K562 (cell line): ENCODE data around the gene CAV1. TPM values are rescaled to one million over a fixed set of nuclear protein-coding genes. Genes with fewer than 3 reads are reported as not detected.

ENCODE experiments used
- ATAC-seq: fragments of 200-7000 bp; cut with Tn5 transposase; 3 replicates; pipeline ENCODE4 v1.9.1; 2020; ENCODE audit warnings: moderate library complexity
- BruUV-seq: library from RNA; stranded (reverse); fragments of 400-500 nt; replicated peaks from 2 replicates; lab custom pipeline; 2021; lab: Mats Ljungman, UMichigan
- CTCF ChIA-PET: fragments of 300-600 bp; formaldehyde crosslinking; extraction: SDS; loops from one replicate; lab custom pipeline; 2021; ENCODE audit warnings: low intra/inter-chr PET ratio; lab: Yijun Ruan, JAX
- POLR2A ChIA-PET: fragments of 300-600, 350-650 bp; sonication (Branson Sonifier 250); formaldehyde crosslinking; extraction: SDS; loops from one replicate; lab custom pipeline; 2021; ENCODE audit warnings: antibody characterized with exemption, inconsistent platforms; lab: Yijun Ruan, JAX
- DNase-seq, 4 experiments: peaks; one replicate each; pipeline versions ENCODE4 v3.0.0 to v3.0.0-alpha.2; 2011 to 2018; ENCODE audit warnings: low spot score in 3 of 4, mixed read lengths in 3 of 4; ENCODE audit errors: extremely low read depth in 1 of 4
- FAIRE-seq: peaks from 2 replicates; lab custom pipeline; 2011; peaks lifted over from hg19 to GRCh38; lab: Jason Lieb, UNC
- H2AFZ ChIP-seq: 2 replicates; pipeline ENCODE4 v1.6.0; 2011; ENCODE audit warnings: low read depth, low read length, control low read depth, inconsistent platforms
- H3K27ac ChIP-seq: fragments of 200-600 bp; 3 replicates; pipeline ENCODE4 v1.8.0; 2011; ENCODE audit warnings: low read depth, mild to moderate bottlenecking, control low read depth, inconsistent platforms, low read length, moderate library complexity, mixed read lengths; ENCODE audit errors: extremely low read depth
- H3K27me3 ChIP-seq, 2 experiments: fragments of 300-600 bp in 1 of 2; 2 replicates in 1 of 2; 3 replicates in 1 of 2; pipeline versions ENCODE4 v1.6.0 to v1.8.0; 2011; ENCODE audit warnings: inconsistent platforms in 2 of 2, low read length in 2 of 2, mild to moderate bottlenecking in 1 of 2, mixed read lengths in 1 of 2, moderate library complexity in 1 of 2; ENCODE audit not compliant: control insufficient read depth in 2 of 2, insufficient read depth in 2 of 2
- H3K36me3 ChIP-seq: fragments of 300-600 bp; 3 replicates; pipeline ENCODE4 v1.8.0; 2011; ENCODE audit warnings: mild to moderate bottlenecking, low read length, inconsistent platforms; ENCODE audit not compliant: control insufficient read depth, insufficient read depth
- H3K4me1 ChIP-seq, 2 experiments: fragments of 200-600 bp in 1 of 2; replicated peaks in 1 of 2; 2 replicates in 1 of 2; 3 replicates in 1 of 2; pipeline versions ENCODE4 v1.5.1 to v1.8.0; 2011; ENCODE audit warnings: inconsistent platforms in 2 of 2, low read length in 2 of 2, mild to moderate bottlenecking in 1 of 2, mixed read lengths in 1 of 2, moderate library complexity in 1 of 2; ENCODE audit not compliant: control insufficient read depth in 2 of 2, insufficient read depth in 2 of 2
- H3K4me2 ChIP-seq: 2 replicates; pipeline ENCODE4 v1.6.1; 2011; ENCODE audit warnings: low read length, control low read depth, inconsistent platforms, mixed read lengths; ENCODE audit not compliant: insufficient read depth
- H3K4me3 ChIP-seq: fragments of 200-600 bp; sonication (generic), shearing (Covaris generic); 2 replicates; pipeline ENCODE4 v1.5.1; 2016; ENCODE audit warnings: control low read depth, inconsistent platforms
- H3K79me2 ChIP-seq: fragments of 200-600 bp; 3 replicates; pipeline ENCODE4 v1.8.0; 2011; ENCODE audit warnings: low read length, inconsistent platforms; ENCODE audit not compliant: control insufficient read depth, insufficient read depth
- H3K9ac ChIP-seq, 2 experiments: 2 replicates each; pipeline versions ENCODE4 v1.6.0 to v1.6.1; 2011; ENCODE audit warnings: low read depth in 2 of 2, low read length in 2 of 2, control low read depth in 1 of 2, inconsistent platforms in 1 of 2, mild to moderate bottlenecking in 1 of 2, mixed read lengths in 1 of 2; ENCODE audit not compliant: insufficient read depth in 1 of 2
- H3K9me1 ChIP-seq: one replicate; pipeline ENCODE4 v1.6.0; 2011; ENCODE audit warnings: inconsistent platforms, mild to moderate bottlenecking, low read length, moderate library complexity; ENCODE audit not compliant: control insufficient read depth, insufficient read depth
- H3K9me3 ChIP-seq: replicated peaks from 2 replicates; pipeline ENCODE4 v1.5.1; 2011; ENCODE audit warnings: low read depth, low read length, inconsistent platforms; ENCODE audit not compliant: control insufficient read depth, insufficient read depth
- H4K20me1 ChIP-seq: replicated peaks from 2 replicates; pipeline ENCODE4 v1.6.1; 2011; ENCODE audit warnings: low read length, inconsistent platforms, mixed read lengths; ENCODE audit not compliant: control insufficient read depth, insufficient read depth
- ARID1B ChIP-seq: fragments of 450-650 bp; IDR thresholded peaks from 2 replicates; pipeline ENCODE4 v1.6.1; 2016; ENCODE audit warnings: antibody characterized with exemption, mild to moderate bottlenecking, inconsistent platforms
- ATF3 ChIP-seq, 2 experiments: fragments of 450-650 bp in 1 of 2; sonication (generic) in 1 of 2; formaldehyde crosslinking in 1 of 2; IDR thresholded peaks in 1 of 2; conservative IDR thresholded peaks in 1 of 2; 2 replicates each; pipeline versions ENCODE4 v1.6.1 to v1.8.1; 2016 to 2023; ENCODE audit warnings: mild to moderate bottlenecking in 2 of 2, moderate library complexity in 2 of 2, inconsistent platforms in 1 of 2, missing genetic modification reagents in 1 of 2
- BRD4 ChIP-seq: fragments of 200-600 bp; sonication (generic); IDR thresholded peaks from 2 replicates; pipeline ENCODE4 v1.6.1; 2017; ENCODE audit warnings: inconsistent platforms
- C11orf30 ChIP-seq: fragments of 450-650 bp; IDR thresholded peaks from 2 replicates; pipeline ENCODE4 v1.6.1; 2016; ENCODE audit warnings: low read depth, mild to moderate bottlenecking
- DPF2 ChIP-seq: fragments of 450-650 bp; IDR thresholded peaks from 2 replicates; pipeline ENCODE4 v1.6.1; 2016
- EHMT2 ChIP-seq: fragments of 450-650 bp; IDR thresholded peaks from 2 replicates; pipeline ENCODE4 v1.6.1; 2018; ENCODE audit warnings: antibody characterized with exemption
- ESRRA ChIP-seq: fragments of 450-650 bp; IDR thresholded peaks from 2 replicates; pipeline ENCODE4 v1.6.1; 2014; ENCODE audit warnings: low read depth, mild to moderate bottlenecking, moderate library complexity, borderline replicate concordance
- HES1 ChIP-seq: fragments of 450-650 bp; IDR thresholded peaks from 2 replicates; pipeline ENCODE4 v1.6.1; 2016; ENCODE audit warnings: low read depth, mild to moderate bottlenecking, moderate library complexity
- JUN ChIP-seq, 2 experiments: sonication (generic) in 1 of 2; formaldehyde crosslinking in 1 of 2; IDR thresholded peaks; 2 replicates each; pipeline versions ENCODE4 v1.6.1 to v1.8.0; 2012 to 2022; ENCODE audit warnings: borderline replicate concordance in 2 of 2, mild to moderate bottlenecking in 2 of 2, improper control_type of control experiment in 1 of 2, low read depth in 1 of 2, low read length in 1 of 2, missing genetic modification reagents in 1 of 2
- SMAD2 ChIP-seq: fragments of 150-350 bp; IDR thresholded peaks from 2 replicates; pipeline ENCODE4 v1.6.1; 2014; ENCODE audit warnings: low read depth, mild to moderate bottlenecking, low read length
- SMARCA4 ChIP-seq: fragments of 450-650 bp; IDR thresholded peaks from 2 replicates; pipeline ENCODE4 v1.6.1; 2016
- SMARCE1 ChIP-seq: fragments of 450-650 bp; IDR thresholded peaks from 2 replicates; pipeline ENCODE4 v1.7.1; 2016; ENCODE audit warnings: mild to moderate bottlenecking
- TFAM ChIP-seq: fragments of 250-450 bp; sonication (Bioruptor Pico); conservative IDR thresholded peaks from 2 replicates; pipeline ENCODE4 v1.5.0; 2021; ENCODE audit warnings: mild to moderate bottlenecking, moderate library complexity
- U2AF2 ChIP-seq: fragments of 200-400 bp; formaldehyde crosslinking; optimal IDR thresholded peaks from 2 replicates; pipeline ENCODE3; 2017; ENCODE audit warnings: low read depth, mild to moderate bottlenecking, low read length
- XRCC3 ChIP-seq: fragments of 450-650 bp; IDR thresholded peaks from 2 replicates; pipeline ENCODE4 v1.6.1; 2017; ENCODE audit warnings: mild to moderate bottlenecking, moderate library complexity
- ZNF253 ChIP-seq: fragments of 250-450 bp; sonication (Bioruptor Pico); conservative IDR thresholded peaks from 2 replicates; pipeline ENCODE4 v1.6.1; 2021; ENCODE audit warnings: mild to moderate bottlenecking
- ZNF280B ChIP-seq: fragments of 250-450 bp; sonication (Bioruptor Pico); IDR thresholded peaks from 2 replicates; pipeline ENCODE4 v1.5.1; 2021; ENCODE audit warnings: mild to moderate bottlenecking
- ZZZ3 ChIP-seq: fragments of 450-650 bp; IDR thresholded peaks from 2 replicates; pipeline ENCODE4 v1.6.1; 2016; ENCODE audit warnings: antibody characterized with exemption, mild to moderate bottlenecking, moderate library complexity
- WGBS: fragments of 100-300 bp; shearing (Covaris generic); methylation state at CpG from one replicate; pipeline ENCODE4 v1.1.6; 2016; ENCODE audit warnings: low coverage, mixed read lengths; ENCODE audit not compliant: insufficient coverage; ENCODE audit errors: missing lambda C conversion rate; 5-methylcytosine and 5-hydroxymethylcytosine counted together
- in situ Hi-C: fragments of 300-500 bp; cut with MboI; formaldehyde crosslinking; loops from 4 replicates; pipeline ENCODE4 v1.15.0; 2018; ENCODE audit warnings: inconsistent platforms, mixed read lengths
- intact Hi-C: fragments of 100-400 bp; cut with micrococcal nuclease; formaldehyde crosslinking; loops from 2 replicates; pipeline ENCODE4 v1.14.2; 2022
- polyA plus RNA-seq, 8 experiments: library from polyadenylated mRNA; depleted of rRNA in 4 of 8; stranded (reverse) in 5 of 8; unstranded in 3 of 8; fragments of >200 nt; fragmentation: Nextera tagmentation in 2 of 8; fragmentation: Illumina TruSeq in 1 of 8; extraction: Ambion mirVana in 2 of 8; extraction: Trizol in 1 of 8; gene quantifications; 2 replicates each; pipeline versions ENCODE4 v1.2.1 to v1.2.3, GENCODE V29; 2011 to 2014; ENCODE audit warnings: inconsistent platforms in 1 of 8, missing spikeins in 1 of 8
- total RNA-seq, 7 experiments: library from RNA; depleted of rRNA in 6 of 7; stranded (reverse); fragments of >200 nt in 6 of 7; fragmentation: Illumina TruSeq in 2 of 7; extraction: Trizol in 2 of 7; gene quantifications; 2 replicates each; pipeline versions ENCODE4 v1.2.1 to v1.2.3, GENCODE V29; 2011 to 2021; ENCODE audit warnings: low replicate concordance in 1 of 7

CAV1 gene
- total and polyA plus RNA-seq, 9 of the 15 experiments (the other 6 are each of a cell fraction or from before 2014, with no cell fraction given): 0.08 to 1.5 (median 0.63) TPM

GRCh38 chr7:116607299-116607698 lies 82.5 kb downstream of the CAV1 start (continued):
- TF ChIP-seq BRD4 (no peak), ARID1B (no peak), U2AF2 (no peak), TFAM (no peak), ZZZ3 (no peak), XRCC3 (no peak)

GRCh38 chr7:116610210-116610609 lies 85.4 kb downstream of the CAV1 start:
- in situ Hi-C loops: no loop called here
- FAIRE-seq: peak; percentile 63
- TF ChIP-seq ESRRA: peak; percentile 80; the same call in 1 of the 2 replicates
- TF ChIP-seq C11orf30: peak; percentile 34; the same call in 1 of the 2 replicates
- TF ChIP-seq SMARCA4: peak; percentile 63; the same call in 1 of the 2 replicates
- TF ChIP-seq HES1: peak; percentile 47; the same call in 1 of the 2 replicates
- TF ChIP-seq DPF2: peak; percentile 44; the same call in 1 of the 2 replicates
- peak; percentile 68; the same call in 1 of the 2 replicates for TF ChIP-seq JUN (IDR thresholded peaks at IDR 0.05; ENCODE audit: borderline replicate concordance, low read depth, low read length)
- TF ChIP-seq JUN (CRISPR knock-in tag; IDR thresholded peaks at IDR 0.05; ENCODE audit: borderline replicate concordance): no peak
- peak; percentile 65; the same call in 1 of the 2 replicates for TF ChIP-seq SMARCE1
- no peak for TF ChIP-seq SMAD2
- TF ChIP-seq ATF3 (IDR thresholded peaks at IDR 0.05): peak; percentile 76
- TF ChIP-seq ATF3 (CRISPR knock-in tag; conservative IDR thresholded peaks at IDR 0.05): no peak
- no peak for TF ChIP-seq ZNF253 (CRISPR knock-in tag)
- TF ChIP-seq ZNF280B (CRISPR knock-in tag): no peak
- TF ChIP-seq EHMT2: no peak

More at GRCh38 chr7:116610210-116610609, 85.4 kb downstream of the CAV1 start:
- intact Hi-C loops: no loop called here
- H3K9me3 ChIP-seq: no peaks in the 10 kb centered on the region
- no peaks in the 10 kb centered on the region for H3K79me2 ChIP-seq
- no peak overlapping the region for H3K27ac ChIP-seq
- H2AFZ ChIP-seq: no peak overlapping the region
- no peaks in the 10 kb centered on the region for H3K4me1 ChIP-seq
- no peaks in the 10 kb centered on the region for H3K36me3 ChIP-seq
- H4K20me1 ChIP-seq: no peaks in the 10 kb centered on the region
- no peaks in the 10 kb centered on the region for H3K9me1 ChIP-seq
- DNase-seq (peak in 1 of 4 experiments; percentile 9), ATAC-seq (no peak)
- ChIA-PET CTCF (interaction anchor here (0.8 kb wide), 1 partner anchor 398 kb away, joined by 3 read pairs; no protein-coding TSS in a partner anchor), POLR2A (interaction anchor here (0.9 kb wide), 1 partner anchor 59 kb away, joined by 4 read pairs; no protein-coding TSS in a partner anchor)
- H3K9ac ChIP-seq: no peak overlapping the region
- H3K4me3 ChIP-seq: no peak overlapping the region
- peaks cover 2 to 11% of the 10 kb centered on the region in 2 experiments; a peak in 2 of 5 replicates for H3K27me3 ChIP-seq
- 0% methylated on average over 2 of the region's 2 CpGs for WGBS
- no peak overlapping the region for H3K4me2 ChIP-seq
- no TSS peak for BruUV-seq
